Stomach smooth muscle (tissue), 2 donors: ENCODE data around the gene RAB17.

Experiments used
- H3K27ac ChIP-seq: one replicate; pipeline ENCODE4 v1.7.0; 2013; ENCODE audit warnings: mild to moderate bottlenecking, low read length, inconsistent platforms
- H3K27me3 ChIP-seq, 2 donors: one replicate each; pipeline ENCODE4 v1.7.0; 2013; ENCODE audit warnings: low read length in 2 of 2; ENCODE audit not compliant: insufficient read depth in 2 of 2, control insufficient read depth in 1 of 2
- H3K36me3 ChIP-seq, 2 donors: one replicate each; pipeline ENCODE4 v1.7.0; 2013; ENCODE audit warnings: low read length in 2 of 2; ENCODE audit not compliant: control insufficient read depth in 2 of 2, insufficient read depth in 2 of 2
- H3K4me1 ChIP-seq: one replicate; pipeline ENCODE4 v1.7.0; 2013; ENCODE audit warnings: low read length; ENCODE audit not compliant: control insufficient read depth, insufficient read depth
- H3K4me3 ChIP-seq, 2 donors: one replicate each; pipeline ENCODE4 v1.7.0; 2013; ENCODE audit warnings: low read length in 2 of 2
- H3K9ac ChIP-seq, 2 donors: one replicate each; pipeline ENCODE4 v1.7.0; 2013; ENCODE audit warnings: low read length in 2 of 2, mild to moderate bottlenecking in 1 of 2
- H3K9me3 ChIP-seq, 2 donors: one replicate each; pipeline ENCODE4 v1.7.0; 2013; ENCODE audit warnings: low read length in 2 of 2; ENCODE audit not compliant: control insufficient read depth in 2 of 2
- donor health status: healthy.
- donor health status: Pancreatic carcinoma.

RAB17 gene

DNA sequence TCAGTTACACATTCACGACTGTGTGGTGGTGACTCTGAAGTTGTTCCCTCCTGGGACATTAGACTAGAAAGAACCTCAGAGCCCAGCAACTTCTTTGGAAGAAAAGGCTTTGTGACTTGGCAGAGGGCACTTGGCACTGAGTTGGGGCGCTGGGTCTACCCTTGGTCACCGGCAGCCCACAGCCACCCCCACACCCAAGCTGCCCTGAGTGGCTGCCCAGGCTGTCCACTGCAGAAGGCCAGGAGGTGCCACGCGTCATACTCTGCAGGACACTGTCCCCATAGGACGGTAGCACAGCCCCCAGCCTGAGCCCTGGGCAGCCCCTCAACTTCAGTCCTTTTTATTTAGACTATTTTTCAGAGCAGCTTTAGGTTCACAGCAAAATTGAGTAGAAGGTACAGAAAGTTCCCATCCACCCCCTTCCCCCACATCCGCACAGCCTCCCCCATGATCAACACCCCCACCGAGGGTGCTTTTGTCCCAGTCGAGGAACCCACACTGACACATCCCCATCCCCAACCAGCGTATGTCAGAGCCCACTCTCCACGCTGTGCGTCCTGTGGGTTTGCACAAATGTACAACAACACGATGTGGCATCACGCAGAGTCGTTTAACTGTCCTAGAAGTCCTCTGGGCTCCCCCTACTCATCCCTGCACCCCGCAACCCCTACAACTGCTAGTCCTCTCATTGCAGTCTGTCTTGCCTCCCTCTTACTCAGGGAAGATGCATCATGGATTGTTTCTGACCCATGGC, 23.1 kb downstream of the RAB17 start:
- Histone ChIP-seq H3K4me3 (no peak overlapping the region), H3K4me1 (peaks cover 10% of the 10 kb centered on the region), H3K36me3 (no peaks in the 10 kb centered on the region), H3K9me3 (no peaks in the 10 kb centered on the region), H3K27ac (no peak overlapping the region), H3K27me3 (peaks cover 0 to 9% of the 10 kb centered on the region in 2 donors), H3K9ac (no peak overlapping the region)

DNA sequence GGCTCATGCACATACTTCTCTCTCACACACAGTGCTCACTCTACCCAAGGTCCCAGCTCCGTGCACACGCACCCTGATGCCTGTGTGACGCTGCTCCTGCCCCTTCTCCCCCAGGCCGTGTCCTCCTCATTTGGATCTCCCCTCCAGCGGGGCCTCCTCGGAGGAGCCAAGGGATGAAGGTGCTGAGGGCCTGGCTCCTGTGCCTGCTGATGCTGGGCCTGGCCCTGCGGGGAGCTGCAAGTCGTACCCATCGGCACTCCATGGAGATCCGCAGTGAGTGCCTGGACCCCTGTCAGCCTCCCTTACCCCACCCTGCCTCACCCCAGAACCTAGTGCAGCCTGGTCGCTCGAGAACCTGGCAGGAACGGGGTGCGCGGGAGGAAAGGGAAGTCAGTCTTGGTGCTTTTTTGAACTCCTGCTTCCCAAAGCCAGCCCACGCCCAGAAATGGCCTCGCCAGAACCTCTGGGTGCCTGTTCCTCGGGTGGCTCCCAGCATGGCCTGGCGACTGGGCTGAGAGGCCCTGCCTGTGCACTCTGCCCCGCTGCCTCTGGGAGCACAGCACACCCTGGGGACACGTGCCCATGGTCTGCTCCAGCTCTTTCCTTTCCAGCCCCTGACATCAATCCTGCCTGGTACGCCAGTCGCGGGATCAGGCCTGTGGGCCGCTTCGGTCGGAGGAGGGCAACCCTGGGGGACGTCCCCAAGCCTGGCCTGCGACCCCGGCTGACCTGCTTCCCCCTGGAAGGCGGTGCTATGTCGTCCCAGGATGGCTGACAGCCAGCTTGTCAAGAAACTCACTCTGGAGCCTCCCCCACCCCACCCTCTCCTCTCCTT, 23.9 kb downstream of the RAB17 start, which contains the start of gene PRLH:
PRLH (plus strand) TSS at position 174 of the 835 bp plus-strand sequence; CDS start at position 174, 0 bp downstream.
- Histone ChIP-seq H3K9ac (no peak within 1 kb of the TSS), H3K27me3 (peaks cover 0 to 9% of the 10 kb centered on the region in 2 donors)

DNA sequence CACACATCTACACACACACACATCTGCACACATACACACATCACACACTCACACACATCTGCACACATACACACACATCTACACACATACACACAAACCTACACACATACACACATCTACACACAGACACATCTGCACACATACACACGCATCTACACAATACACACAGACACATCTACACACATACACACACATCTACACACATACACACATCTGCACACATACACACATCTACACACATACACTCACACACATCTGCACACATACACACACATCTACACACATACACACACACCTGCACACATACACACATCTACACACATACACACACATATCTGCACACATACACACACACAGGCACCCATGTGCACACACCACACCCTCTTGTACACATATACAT, 24.6 kb downstream of the RAB17 start:
- Histone ChIP-seq H3K27me3 (peaks cover 0 to 9% of the 10 kb centered on the region in 2 donors), H3K9me3 (no peaks in the 10 kb centered on the region)

More for the DNA sequence above, 23.9 kb downstream of the RAB17 start, which contains the start of gene PRLH:
- H3K9me3 ChIP-seq: no peaks in the 10 kb centered on the region
- H3K4me1 ChIP-seq: peaks cover 2% of the 10 kb centered on the region
- H3K27ac ChIP-seq: no peak within 1 kb of the TSS
- H3K36me3 ChIP-seq: no peaks in the 10 kb centered on the region
- H3K4me3 ChIP-seq: no peak within 1 kb of the TSS

DNA sequence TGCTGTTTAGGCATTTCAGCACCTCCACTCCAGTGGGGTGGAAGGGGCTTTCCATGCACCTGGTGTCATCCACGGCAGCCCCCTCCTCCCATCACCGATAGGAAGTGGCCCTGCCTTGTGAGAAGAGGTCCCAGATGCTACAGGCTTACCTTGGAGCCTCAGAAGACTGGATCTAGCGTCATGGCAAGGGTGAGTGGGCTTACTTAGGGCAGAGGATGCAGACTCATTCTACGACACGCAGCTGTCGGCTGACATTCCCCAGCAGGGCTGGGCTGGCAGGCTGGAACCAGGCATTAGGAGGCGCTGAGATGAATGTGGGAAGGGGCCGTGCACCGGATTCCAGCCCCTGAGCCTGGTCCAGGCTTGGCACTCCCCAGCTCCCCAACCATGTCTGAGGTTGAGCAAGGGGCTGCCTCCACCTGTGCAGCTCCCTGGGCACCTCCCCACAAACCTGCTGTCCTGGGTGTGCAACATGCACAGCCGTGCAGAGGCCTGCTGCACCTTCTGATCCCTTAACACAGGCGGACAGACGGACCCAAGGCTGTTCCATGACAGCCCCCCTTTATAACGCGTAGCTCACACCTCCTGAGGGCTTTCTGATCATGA, 25.9 kb downstream of the RAB17 start:
- Histone ChIP-seq H3K4me1 (no peaks in the 10 kb centered on the region), H3K36me3 (no peaks in the 10 kb centered on the region), H3K27ac (no peak overlapping the region), H3K27me3 (peaks cover 0 to 9% of the 10 kb centered on the region in 2 donors), H3K4me3 (no peak overlapping the region), H3K9me3 (no peaks in the 10 kb centered on the region), H3K9ac (no peak overlapping the region)

More for the DNA sequence above, 24.6 kb downstream of the RAB17 start:
- H3K4me3 ChIP-seq: no peak overlapping the region
- H3K9ac ChIP-seq: no peak overlapping the region
- H3K27ac ChIP-seq: no peak overlapping the region
- no peaks in the 10 kb centered on the region for H3K4me1 ChIP-seq
- no peaks in the 10 kb centered on the region for H3K36me3 ChIP-seq

DNA sequence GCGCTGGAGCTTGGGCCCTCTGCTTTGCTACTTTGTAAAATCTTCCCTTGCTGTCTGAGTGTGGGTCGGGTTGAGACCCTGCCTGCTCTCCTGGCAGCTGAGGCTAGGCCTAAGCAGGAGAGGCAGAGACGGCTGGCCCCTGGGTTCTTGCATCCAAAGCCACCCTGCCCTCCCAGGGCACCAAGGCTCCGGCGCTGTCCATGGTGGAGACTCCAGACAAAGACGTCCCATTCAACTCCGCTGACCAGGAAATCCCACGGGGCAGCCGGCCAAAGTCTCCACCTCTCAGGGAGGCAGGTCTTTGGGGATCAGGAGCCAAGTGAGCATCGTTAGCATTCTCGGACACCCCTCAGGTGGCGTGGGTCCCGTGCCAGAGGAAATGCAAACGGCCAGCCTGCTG, 26.7 kb downstream of the RAB17 start:
- H3K4me3 ChIP-seq: no peak overlapping the region
- peaks cover 0 to 9% of the 10 kb centered on the region in 2 donors for H3K27me3 ChIP-seq
- no peak overlapping the region for H3K9ac ChIP-seq
- H3K9me3 ChIP-seq: no peaks in the 10 kb centered on the region
- H3K4me1 ChIP-seq: peaks cover 7% of the 10 kb centered on the region
- H3K27ac ChIP-seq: no peak overlapping the region
- no peaks in the 10 kb centered on the region for H3K36me3 ChIP-seq

DNA sequence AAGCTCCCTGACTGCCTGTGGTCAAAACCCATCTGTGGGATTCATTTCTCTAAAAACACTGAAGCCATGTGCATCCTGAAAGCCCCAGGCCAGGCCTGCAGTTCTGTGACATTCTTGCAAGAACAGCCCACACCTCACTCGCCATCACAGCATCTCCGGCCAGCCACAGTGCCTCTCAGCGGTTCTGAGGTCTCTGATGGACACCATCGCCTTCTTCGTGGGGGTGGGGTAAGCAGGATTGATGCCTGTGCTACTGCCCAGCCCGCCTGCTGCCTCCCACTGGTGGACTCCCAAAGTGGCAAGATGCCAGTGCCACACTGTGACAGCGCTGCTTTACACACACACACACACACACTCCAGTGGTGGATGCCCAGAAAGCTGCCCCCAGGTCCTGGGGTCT, 29.3 kb downstream of the RAB17 start:
- Histone ChIP-seq H3K9ac (no peak overlapping the region), H3K9me3 (no peaks in the 10 kb centered on the region), H3K27ac (no peak overlapping the region), H3K36me3 (no peaks in the 10 kb centered on the region), H3K4me1 (peaks cover 11% of the 10 kb centered on the region), H3K4me3 (no peak overlapping the region), H3K27me3 (peaks cover 0 to 9% of the 10 kb centered on the region in 2 donors)

DNA sequence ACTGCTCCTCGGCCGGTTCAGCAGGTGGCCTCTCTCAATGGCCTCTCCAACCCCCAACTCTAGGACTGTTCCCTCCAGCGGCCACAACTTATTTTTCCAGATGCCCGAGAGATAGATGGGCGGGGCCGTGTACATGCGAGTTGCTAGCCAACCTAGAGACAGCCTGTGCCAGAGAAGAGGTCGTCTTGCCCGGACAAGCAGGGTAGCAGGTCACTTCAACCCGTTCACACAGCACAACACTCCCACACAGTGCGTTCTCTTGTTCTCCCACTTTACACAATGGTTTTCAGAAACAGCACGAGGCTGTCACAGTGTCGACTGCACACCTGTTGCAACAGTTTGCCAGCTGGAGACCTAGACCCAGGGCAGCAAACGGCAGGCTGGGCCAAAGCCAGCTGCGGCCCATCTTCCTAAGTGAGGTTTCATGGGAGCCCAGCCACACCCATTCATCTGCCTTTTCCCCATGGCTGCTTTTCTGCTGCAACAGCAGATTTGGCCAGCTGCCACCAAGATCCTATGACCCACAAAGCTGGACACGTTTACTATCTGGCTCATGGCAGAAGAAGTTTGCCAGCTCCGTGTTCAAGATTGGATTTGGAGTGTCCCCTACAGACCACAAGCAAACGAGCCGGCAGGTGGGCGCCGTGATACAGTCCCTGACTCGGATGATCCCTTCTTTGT, 31.4 kb downstream of the RAB17 start:
- H3K27ac ChIP-seq: no peak overlapping the region
- H3K4me1 ChIP-seq: peaks cover 11% of the 10 kb centered on the region
- peaks cover 3 to 4% of the 10 kb centered on the region in 2 donors for H3K9me3 ChIP-seq
- no peak overlapping the region for H3K4me3 ChIP-seq
- peaks cover 0 to under 1% of the 10 kb centered on the region in 2 donors for H3K27me3 ChIP-seq
- H3K36me3 ChIP-seq: no peaks in the 10 kb centered on the region
- H3K9ac ChIP-seq: no peak overlapping the region

DNA sequence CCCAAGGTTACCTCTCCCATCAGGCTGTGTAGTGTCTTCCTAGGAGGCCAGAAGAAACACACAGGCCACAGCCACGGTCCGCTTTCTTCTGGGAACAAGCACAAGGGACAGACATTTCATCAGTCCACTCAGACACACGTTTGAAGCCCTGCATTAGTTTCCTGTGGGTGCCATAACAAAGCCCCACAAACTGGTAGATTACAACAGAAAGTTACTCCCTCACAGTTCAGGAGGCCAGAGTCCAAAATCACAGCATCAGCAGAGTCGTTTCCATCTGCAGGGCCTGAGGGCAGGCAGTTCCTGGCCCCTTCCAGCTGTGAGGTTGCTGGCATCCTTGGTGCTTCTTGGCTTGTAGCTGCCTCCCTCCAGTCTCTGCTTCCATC, 32.9 kb downstream of the RAB17 start:
- H3K9me3 ChIP-seq: peaks cover 3 to 4% of the 10 kb centered on the region in 2 donors
- H3K9ac ChIP-seq: no peak overlapping the region
- no peak overlapping the region for H3K4me3 ChIP-seq
- no peaks in the 10 kb centered on the region for H3K36me3 ChIP-seq
- no peaks in the 10 kb centered on the region for H3K27me3 ChIP-seq
- no peak overlapping the region for H3K27ac ChIP-seq
- peaks cover 11% of the 10 kb centered on the region for H3K4me1 ChIP-seq

DNA sequence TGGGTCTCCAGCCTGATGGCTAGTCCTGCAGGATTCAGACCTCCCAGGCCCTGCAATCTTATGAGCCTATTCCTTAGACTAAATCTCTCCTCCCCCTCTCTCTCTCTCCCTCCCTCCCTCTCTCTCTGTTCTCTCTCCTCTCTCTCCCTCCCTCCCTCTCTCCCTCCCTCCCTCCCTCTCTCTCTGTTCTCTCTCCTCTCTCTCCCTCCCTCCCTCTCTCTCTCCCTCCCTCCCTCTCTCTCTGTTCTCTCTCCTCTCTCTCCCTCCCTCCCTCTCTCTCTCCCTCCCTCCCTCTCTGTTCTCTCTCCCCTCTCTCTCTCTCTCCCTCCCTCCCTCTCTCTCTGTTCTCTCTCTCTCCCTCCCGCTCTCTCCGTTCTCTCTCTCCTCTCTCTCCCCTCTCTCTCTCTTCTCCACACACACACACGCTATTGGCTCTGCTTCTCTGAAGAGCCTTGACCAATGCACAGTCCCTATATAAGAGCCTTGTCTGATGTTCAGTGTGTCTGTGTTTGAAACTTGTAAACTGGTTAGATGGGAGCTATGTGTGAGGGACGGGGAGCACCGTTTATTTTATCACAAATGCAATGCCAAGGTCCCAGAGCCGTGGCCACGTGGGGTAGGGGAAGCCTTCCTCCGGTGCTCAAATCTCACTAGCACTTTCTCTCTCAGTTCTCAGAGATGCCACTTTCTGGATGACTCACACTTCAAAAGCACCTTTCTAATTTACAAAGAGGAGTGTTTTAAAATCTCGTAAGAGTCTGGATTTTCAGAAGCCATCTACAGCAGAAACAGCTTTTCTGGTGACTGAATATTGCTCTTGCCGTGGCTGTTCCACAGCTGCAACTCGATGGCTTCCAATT, 33.5 kb downstream of the RAB17 start:
- Histone ChIP-seq H3K27ac (no peak overlapping the region), H3K4me3 (no peak overlapping the region)

More for the DNA sequence above, 33.5 kb downstream of the RAB17 start:
- Histone ChIP-seq H3K9ac (no peak overlapping the region), H3K36me3 (no peaks in the 10 kb centered on the region), H3K27me3 (no peaks in the 10 kb centered on the region), H3K4me1 (peaks cover 11% of the 10 kb centered on the region), H3K9me3 (peaks cover 3 to 4% of the 10 kb centered on the region in 2 donors)
